Suprapubic skin (tissue), 4 donors: ENCODE data around the gene EPB41L1.

ENCODE experiments used
- EP300 ChIP-seq: sonication (generic); formaldehyde crosslinking; IDR thresholded peaks from one replicate; pipeline ENCODE4 v1.6.1; 2017; ENCODE audit warnings: antibody characterized with exemption
- POLR2A ChIP-seq, 2 donors: fragments of 450-650 bp; IDR thresholded peaks; one replicate each; pipeline ENCODE4 v1.6.1; 2017; ENCODE audit warnings: antibody characterized with exemption in 2 of 2, mild to moderate bottlenecking in 2 of 2, moderate library complexity in 2 of 2
- POLR2AphosphoS5 ChIP-seq, 3 donors: sonication (generic); formaldehyde crosslinking; IDR thresholded peaks; one replicate each; pipeline ENCODE4 v1.6.1; 2017; ENCODE audit warnings: antibody characterized with exemption in 3 of 3
- TF ChIP-seq, protein P1 (sequence below), 2 donors: fragments of 200-600 bp in 1 of 2; fragments of 450-650 bp in 1 of 2; sonication (generic) in 1 of 2; IDR thresholded peaks; one replicate each; pipeline ENCODE4 v1.5.1; 2016 to 2019; ENCODE audit warnings: antibody characterized with exemption in 2 of 2, mild to moderate bottlenecking in 1 of 2, moderate library complexity in 1 of 2

DNA sequence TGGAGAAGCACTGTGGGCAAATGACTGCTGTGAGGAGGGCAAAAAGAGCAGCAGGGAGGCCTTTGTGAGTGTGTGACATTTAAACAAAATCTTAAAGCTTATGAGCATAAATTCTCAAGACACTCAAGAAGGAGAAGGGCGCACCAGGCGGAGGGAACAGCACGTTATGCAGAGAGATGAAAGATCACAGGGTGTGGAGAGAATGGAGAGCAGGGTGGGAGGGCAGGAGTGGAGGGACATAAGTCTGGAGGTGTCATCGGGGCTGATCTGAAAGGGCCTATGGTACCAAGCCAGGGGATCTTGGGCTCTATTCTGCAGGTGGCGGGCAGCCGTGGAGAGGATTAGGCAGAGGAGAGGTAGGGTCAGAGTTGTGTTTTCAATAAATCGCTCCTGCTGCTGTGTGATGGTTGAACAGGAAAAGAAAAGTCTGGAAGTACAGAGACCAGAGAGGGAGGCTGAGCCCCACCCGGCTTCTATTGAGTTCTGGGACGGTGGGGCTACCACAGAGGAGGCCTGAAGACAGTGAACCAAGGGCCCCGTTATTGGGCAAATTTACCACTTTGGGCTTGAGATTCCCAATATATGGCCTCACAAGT lies 127.3 kb downstream of the EPB41L1 start:
- no peak for TF ChIP-seq POLR2A (IDR thresholded peaks at IDR 0.05)
- TF ChIP-seq, protein P1, sequence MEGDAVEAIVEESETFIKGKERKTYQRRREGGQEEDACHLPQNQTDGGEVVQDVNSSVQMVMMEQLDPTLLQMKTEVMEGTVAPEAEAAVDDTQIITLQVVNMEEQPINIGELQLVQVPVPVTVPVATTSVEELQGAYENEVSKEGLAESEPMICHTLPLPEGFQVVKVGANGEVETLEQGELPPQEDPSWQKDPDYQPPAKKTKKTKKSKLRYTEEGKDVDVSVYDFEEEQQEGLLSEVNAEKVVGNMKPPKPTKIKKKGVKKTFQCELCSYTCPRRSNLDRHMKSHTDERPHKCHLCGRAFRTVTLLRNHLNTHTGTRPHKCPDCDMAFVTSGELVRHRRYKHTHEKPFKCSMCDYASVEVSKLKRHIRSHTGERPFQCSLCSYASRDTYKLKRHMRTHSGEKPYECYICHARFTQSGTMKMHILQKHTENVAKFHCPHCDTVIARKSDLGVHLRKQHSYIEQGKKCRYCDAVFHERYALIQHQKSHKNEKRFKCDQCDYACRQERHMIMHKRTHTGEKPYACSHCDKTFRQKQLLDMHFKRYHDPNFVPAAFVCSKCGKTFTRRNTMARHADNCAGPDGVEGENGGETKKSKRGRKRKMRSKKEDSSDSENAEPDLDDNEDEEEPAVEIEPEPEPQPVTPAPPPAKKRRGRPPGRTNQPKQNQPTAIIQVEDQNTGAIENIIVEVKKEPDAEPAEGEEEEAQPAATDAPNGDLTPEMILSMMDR (IDR thresholded peaks at IDR 0.05), result no peak
- TF ChIP-seq EP300, result no peak
- no peak for TF ChIP-seq POLR2AphosphoS5 (IDR thresholded peaks at IDR 0.05)
